Measurements from ENCODE around the gene RETREG3.

Gene RETREG3

GRCh38 chr17:42609182-42609813 is at the start of gene RETREG3, which contains the start of gene TUBG1:
RETREG3 (minus strand) TSS chr17:42609374; CDS start chr17:42609324, 50 bp downstream.
TUBG1 (plus strand) TSS chr17:42609683; CDS start chr17:42609738, 55 bp downstream.
- peak; percentile 99 for DNase-seq (ENCODE audit: low read depth)
- H3K4me3 ChIP-seq (replicated peaks; ENCODE audit: low read depth, low read length), result peak within 1 kb of the TSS; percentile 99
- TF ChIP-seq CTCF (IDR thresholded peaks at IDR 0.05; ENCODE audit: low read length, missing control alignments), result peak; percentile 44

GRCh38 chr17:42657824-42658588 is 48.8 kb upstream of the RETREG3 start:
- no peak overlapping the region for H3K4me3 ChIP-seq (replicated peaks; ENCODE audit: low read depth, low read length)
- DNase-seq (ENCODE audit: low read depth), result no peak
- TF ChIP-seq CTCF (IDR thresholded peaks at IDR 0.05; ENCODE audit: low read length, missing control alignments), result no peak

GRCh38 chr17:42655528-42655927 is 46.4 kb upstream of the RETREG3 start:
- no peak for DNase-seq (ENCODE audit: low read depth)
- H3K4me3 ChIP-seq (replicated peaks; ENCODE audit: low read depth, low read length), result no peak overlapping the region
- no peak for TF ChIP-seq CTCF (IDR thresholded peaks at IDR 0.05; ENCODE audit: low read length, missing control alignments)

GRCh38 chr17:42653179-42654124 is 44.3 kb upstream of the RETREG3 start:
- DNase-seq (ENCODE audit: low read depth), result peak; percentile 70
- TF ChIP-seq CTCF (IDR thresholded peaks at IDR 0.05; ENCODE audit: low read length, missing control alignments), result no peak
- H3K4me3 ChIP-seq (replicated peaks; ENCODE audit: low read depth, low read length), result peak overlapping the region; percentile 39

GRCh38 chr17:42651392-42651791 is 42.2 kb upstream of the RETREG3 start:
- TF ChIP-seq CTCF (IDR thresholded peaks at IDR 0.05; ENCODE audit: low read length, missing control alignments), result no peak
- no peak overlapping the region for H3K4me3 ChIP-seq (replicated peaks; ENCODE audit: low read depth, low read length)
- no peak for DNase-seq (ENCODE audit: low read depth)

- H3K4me3 ChIP-seq (replicated peaks; ENCODE audit: low read depth, low read length), result no peak overlapping the region
- no peak for TF ChIP-seq CTCF (IDR thresholded peaks at IDR 0.05; ENCODE audit: low read length, missing control alignments)
- no peak for DNase-seq (ENCODE audit: low read depth)
These were observed 38.6 kb upstream of the RETREG3 start for GRCh38 chr17:42647778-42648177.

All from fibroblast of pulmonary artery (primary cell).